NB4 (cell line): ENCODE data around the gene MCTP2.

ENCODE experiments used
- CTCF ChIP-seq: IDR thresholded peaks from one replicate; pipeline ENCODE4 v1.5.1; 2012; ENCODE audit warnings: low read depth, low read length
- POLR2A ChIP-seq: IDR thresholded peaks from 2 replicates; pipeline ENCODE4 v1.6.1; 2011; ENCODE audit warnings: mild to moderate bottlenecking; ENCODE audit not compliant: insufficient read length; ENCODE audit errors: extremely low read depth
- TF ChIP-seq, protein P1 (sequence below): IDR thresholded peaks from 2 replicates; pipeline ENCODE4 v1.6.1; 2011; ENCODE audit warnings: low read depth, low read length

DNA sequence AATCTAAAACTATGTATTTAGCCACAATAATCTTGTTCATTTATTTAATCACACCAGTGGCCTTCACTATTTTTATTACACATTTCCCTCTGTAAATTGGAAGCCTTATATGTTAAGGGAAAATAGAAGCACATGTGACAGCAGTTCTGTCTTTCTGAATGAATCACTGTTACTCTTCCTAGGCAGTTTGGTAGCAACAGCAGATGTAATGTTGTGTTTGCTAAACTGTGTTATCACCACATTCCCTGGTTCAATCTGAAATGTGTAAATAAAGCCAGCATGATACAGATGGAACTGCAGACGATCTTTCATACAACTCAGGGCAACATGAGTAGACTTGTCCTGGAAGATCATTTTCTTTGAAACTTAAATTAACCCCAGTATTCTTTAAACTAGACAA is 220.1 kb downstream of the MCTP2 start:
- TF ChIP-seq CTCF, result no peak
- TF ChIP-seq POLR2A, result no peak
- TF ChIP-seq, protein P1, sequence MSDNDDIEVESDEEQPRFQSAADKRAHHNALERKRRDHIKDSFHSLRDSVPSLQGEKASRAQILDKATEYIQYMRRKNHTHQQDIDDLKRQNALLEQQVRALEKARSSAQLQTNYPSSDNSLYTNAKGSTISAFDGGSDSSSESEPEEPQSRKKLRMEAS, result no peak
